ENCODE data around the gene SAFB2. TPM values are rescaled to one million over a fixed set of nuclear protein-coding genes. Genes with fewer than 3 reads are reported as not detected.

Gene SAFB2
- total RNA-seq: 113 TPM
- 67.1 TPM for polyA plus RNA-seq (ENCODE audit: insufficient read depth, low read depth, low replicate concordance)
- long read RNA-seq, donor 1, partial matches to known transcripts: 1,663 of 1,693 reads
- long read RNA-seq, donor 1, other reads (novel, unspliced or antisense): 30 of 1,693 reads
- long read RNA-seq, donor 2, partial matches to known transcripts: 614 of 1,733 reads
- long read RNA-seq, donor 2, other reads (novel, unspliced or antisense): 1,119 of 1,733 reads
- long read RNA-seq, donor 3, partial matches to known transcripts: 69 of 69 reads
- long read RNA-seq, donor 3, other reads (novel, unspliced or antisense): 0 of 69 reads
- long read RNA-seq, donor 4, partial matches to known transcripts: 27 of 29 reads
- long read RNA-seq, donor 4, other reads (novel, unspliced or antisense): 0 of 29 reads
- long read RNA-seq, donor 5: 0 reads
- long read RNA-seq, donor 6, partial matches to known transcripts: 0 of 1 reads
- long read RNA-seq, donor 6, other reads (novel, unspliced or antisense): 0 of 1 reads
- long read RNA-seq, donor 7, partial matches to known transcripts: 42 of 57 reads
- long read RNA-seq, donor 7, other reads (novel, unspliced or antisense): 11 of 57 reads
- long read RNA-seq, donor 8, partial matches to known transcripts: 39 of 39 reads
- long read RNA-seq, donor 8, other reads (novel, unspliced or antisense): 0 of 39 reads
- long read RNA-seq, donor 9, partial matches to known transcripts: 335 of 1,038 reads
- long read RNA-seq, donor 9, other reads (novel, unspliced or antisense): 703 of 1,038 reads
- long read RNA-seq, donor 10, partial matches to known transcripts: 80 of 82 reads
- long read RNA-seq, donor 10, other reads (novel, unspliced or antisense): 0 of 82 reads

- Histone ChIP-seq H3K27ac (ENCODE audit: low read depth in 2 of 2, low read length in 2 of 2) (peak within 1 kb of the TSS; percentile 90 to 92), H3K36me3 (ENCODE audit: control insufficient read depth in 2 of 3, insufficient read depth in 3 of 3, low read length in 3 of 3) (peaks cover 8 to 43% (median 20%) of the 10 kb centered on the region in 3 donors), H3K9me3 (ENCODE audit: control insufficient read depth in 2 of 3, insufficient read depth in 1 of 3, low read length in 3 of 3) (no peaks in the 10 kb centered on the region), H3K9ac (ENCODE audit: low read length in 3 of 3) (peak within 1 kb of the TSS; percentile 89 to 97 (median 95)), H3K4me1 (ENCODE audit: control insufficient read depth in 2 of 3, insufficient read depth in 2 of 3, low read depth in 1 of 3, low read length in 3 of 3) (peaks cover 2 to 36% (median 25%) of the 10 kb centered on the region in 3 donors), H3K4me3 (ENCODE audit: low read length in 3 of 3) (peak within 1 kb of the TSS; percentile 90 to 98 (median 91)), H3K27me3 (ENCODE audit: control insufficient read depth, insufficient read depth, low read length) (no peaks in the 10 kb centered on the region)
- FAIRE-seq: peak; percentile 91
- DNase-seq: peak; percentile 100
- intact Hi-C loops (cut with DNase I): no loop called here
- peak; percentile 6 for TF ChIP-seq CTCF (IDR thresholded peaks at IDR 0.05; ENCODE audit: borderline replicate concordance, extremely low read depth, insufficient read depth)
Observed at GRCh38 chr19:5622465-5623396, at the start of gene SAFB2, which contains the start of gene SAFB. Gene SAFB2 (minus strand): TSS chr19:5622776. CDS start chr19:5622715, 61 bp downstream. Gene SAFB (plus strand): TSS chr19:5623083. CDS start chr19:5623206, 123 bp downstream.

- Histone ChIP-seq H3K4me1 (ENCODE audit: control insufficient read depth in 2 of 3, insufficient read depth in 2 of 3, low read depth in 1 of 3, low read length in 3 of 3) (no peaks in the 10 kb centered on the region), H3K27ac (ENCODE audit: low read depth in 2 of 2, low read length in 2 of 2) (no peak overlapping the region), H3K9ac (ENCODE audit: low read length in 3 of 3) (no peak overlapping the region), H3K36me3 (ENCODE audit: control insufficient read depth in 2 of 3, insufficient read depth in 3 of 3, low read length in 3 of 3) (peaks cover 2 to 29% (median 17%) of the 10 kb centered on the region in 3 donors), H3K9me3 (ENCODE audit: control insufficient read depth in 2 of 3, insufficient read depth in 1 of 3, low read length in 3 of 3) (no peaks in the 10 kb centered on the region), H3K27me3 (ENCODE audit: control insufficient read depth, insufficient read depth, low read length) (no peaks in the 10 kb centered on the region), H3K4me3 (ENCODE audit: low read length in 3 of 3) (no peak overlapping the region)
- no peak for DNase-seq
- no peak for FAIRE-seq
- TF ChIP-seq CTCF (IDR thresholded peaks at IDR 0.05; ENCODE audit: borderline replicate concordance, extremely low read depth, insufficient read depth): no peak
- intact Hi-C loops (cut with DNase I): no loop called here
Observed at GRCh38 chr19:5671600-5671999, 49.0 kb upstream of the SAFB2 start.

GRCh38 chr19:5669212-5669611, 46.6 kb upstream of the SAFB2 start:
- H3K36me3 ChIP-seq (ENCODE audit: control insufficient read depth in 2 of 3, insufficient read depth in 3 of 3, low read length in 3 of 3): peaks cover 12 to 52% (median 38%) of the 10 kb centered on the region in 3 donors
- DNase-seq (peak in 1 of 5 donors; percentile 62), FAIRE-seq (no peak)
- no peak overlapping the region for H3K9ac ChIP-seq (ENCODE audit: low read length in 3 of 3)
- peaks cover 0 to 6% (median 6%) of the 10 kb centered on the region in 3 donors for H3K4me1 ChIP-seq (ENCODE audit: control insufficient read depth in 2 of 3, insufficient read depth in 2 of 3, low read depth in 1 of 3, low read length in 3 of 3)
- H3K27ac ChIP-seq (ENCODE audit: low read depth in 2 of 2, low read length in 2 of 2): no peak overlapping the region
- H3K4me3 ChIP-seq (ENCODE audit: low read length in 3 of 3): no peak overlapping the region
- no peaks in the 10 kb centered on the region for H3K27me3 ChIP-seq (ENCODE audit: control insufficient read depth, insufficient read depth, low read length)
- no peaks in the 10 kb centered on the region for H3K9me3 ChIP-seq (ENCODE audit: control insufficient read depth in 2 of 3, insufficient read depth in 1 of 3, low read length in 3 of 3)
- intact Hi-C loops (cut with DNase I): no loop called here
- TF ChIP-seq CTCF (IDR thresholded peaks at IDR 0.05; ENCODE audit: borderline replicate concordance, extremely low read depth, insufficient read depth): no peak

All from kidney (tissue), 22 donors.